K562 (cell line): ENCODE results near the gene CYP51A1. TPM values are rescaled to one million over a fixed set of nuclear protein-coding genes. Genes with fewer than 3 reads are reported as not detected.
A peak's percentile ranks its signal among the peaks of the same experiment; 100 is the strongest.

ENCODE experiments used
- BRD9 ChIP-seq: fragments of 450-650 bp; IDR thresholded peaks from 2 replicates; pipeline ENCODE4 v1.6.1; 2018; ENCODE audit warnings: low read depth; ENCODE audit not compliant: partially characterized antibody
- CBX1 ChIP-seq: sonication (generic); IDR thresholded peaks from 2 replicates; pipeline ENCODE4 v1.6.1; 2016; ENCODE audit warnings: antibody characterized with exemption, low read depth, mild to moderate bottlenecking
- CXXC5 ChIP-seq: fragments of 250-450 bp; sonication (Bioruptor Pico); IDR thresholded peaks from 2 replicates; pipeline ENCODE4 v1.8.0; 2022; ENCODE audit warnings: inconsistent platforms, mild to moderate bottlenecking, moderate library complexity
- DPF2 ChIP-seq: fragments of 450-650 bp; IDR thresholded peaks from 2 replicates; pipeline ENCODE4 v1.6.1; 2016
- ESRRB ChIP-seq: fragments of 250-450 bp; sonication (Bioruptor Pico); IDR thresholded peaks from 2 replicates; pipeline ENCODE4 v1.5.0; 2020; ENCODE audit warnings: mild to moderate bottlenecking, moderate library complexity, borderline replicate concordance
- ETV1 ChIP-seq: fragments of 450-650 bp; conservative IDR thresholded peaks from 2 replicates; pipeline ENCODE4 v1.6.1; 2016; ENCODE audit warnings: missing genetic modification characterization, control low read depth, low read depth, missing compliant biosample characterization
- FOXJ2 ChIP-seq: fragments of 200-800 bp; sonication (Bioruptor generic); IDR thresholded peaks from 2 replicates; pipeline ENCODE4 v1.6.1; 2016; ENCODE audit warnings: missing genetic modification characterization, missing compliant biosample characterization
- GATA2 ChIP-seq: sonication (generic); formaldehyde crosslinking; IDR thresholded peaks from 2 replicates; pipeline ENCODE4 v1.4.0; 2020; ENCODE audit warnings: mild to moderate bottlenecking, missing genetic modification reagents
- GTF2A2 ChIP-seq: IDR thresholded peaks from 2 replicates; pipeline ENCODE4 v1.6.1; 2016; ENCODE audit warnings: mild to moderate bottlenecking, missing genetic modification characterization, missing compliant biosample characterization
- ID3 ChIP-seq, 2 experiments: fragments of 250-450 bp in 1 of 2; fragments of 450-650 bp in 1 of 2; sonication (Bioruptor Pico) in 1 of 2; IDR thresholded peaks; 2 replicates each; pipeline versions ENCODE4 v1.6.1 to v1.8.0; 2016 to 2021; ENCODE audit warnings: mild to moderate bottlenecking in 2 of 2, moderate library complexity in 2 of 2, missing compliant biosample characterization in 1 of 2, missing genetic modification characterization in 1 of 2
- KLF13 ChIP-seq: fragments of 450-650 bp; IDR thresholded peaks from 2 replicates; pipeline ENCODE4 v1.6.1; 2016; ENCODE audit warnings: missing genetic modification characterization, low read depth, mild to moderate bottlenecking, missing compliant biosample characterization, moderate library complexity, borderline replicate concordance
- MEF2D ChIP-seq: conservative IDR thresholded peaks from 2 replicates; pipeline ENCODE4 v1.6.1; 2016; ENCODE audit warnings: low read depth, missing genetic modification characterization, missing compliant biosample characterization
- PRPF4 ChIP-seq: fragments of 200-400 bp; formaldehyde crosslinking; IDR thresholded peaks from one replicate; pipeline ENCODE4 v1.6.1; 2017; ENCODE audit warnings: low read length, low read depth, mild to moderate bottlenecking; ENCODE audit not compliant: insufficient read depth, poor library complexity, severe bottlenecking
- SETDB1 ChIP-seq: IDR thresholded peaks from one replicate; pipeline ENCODE4 v1.6.1; 2012; ENCODE audit warnings: low read length, control low read depth, inconsistent platforms
- SMAD3 ChIP-seq: fragments of 450-650 bp; formaldehyde crosslinking; conservative IDR thresholded peaks from 2 replicates; pipeline ENCODE4 v1.4.0; 2020; ENCODE audit warnings: mild to moderate bottlenecking
- SRSF9 ChIP-seq: fragments of 200-400 bp; formaldehyde crosslinking; IDR thresholded peaks from 2 replicates; pipeline ENCODE4 v1.6.1; 2017; ENCODE audit warnings: low read depth, low read length, borderline replicate concordance
- TEAD2 ChIP-seq: fragments of 450-650 bp; IDR thresholded peaks from 2 replicates; pipeline ENCODE4 v1.6.1; 2016; ENCODE audit warnings: missing genetic modification characterization, control low read depth, missing compliant biosample characterization
- THRA ChIP-seq: fragments of 450-650 bp; IDR thresholded peaks from 2 replicates; pipeline ENCODE4 v1.6.1; 2017; ENCODE audit warnings: mild to moderate bottlenecking, moderate library complexity
- ZBTB33 ChIP-seq: sonication (generic); formaldehyde crosslinking; IDR thresholded peaks from 2 replicates; pipeline ENCODE4 v1.8.1; 2023; ENCODE audit warnings: mild to moderate bottlenecking, missing genetic modification reagents
- ZBTB8A ChIP-seq: fragments of 450-650 bp; IDR thresholded peaks from 2 replicates; pipeline ENCODE4 v1.6.1; 2018; ENCODE audit warnings: mild to moderate bottlenecking, moderate library complexity; ENCODE audit not compliant: partially characterized antibody
- ZNF232 ChIP-seq: sonication (generic); formaldehyde crosslinking; IDR thresholded peaks from 2 replicates; pipeline ENCODE4 v1.8.0; 2022; ENCODE audit warnings: mild to moderate bottlenecking, missing genetic modification reagents
- ZNF324 ChIP-seq: fragments of 250-450 bp; sonication (Bioruptor Pico); IDR thresholded peaks from 2 replicates; pipeline ENCODE4 v1.4.0; 2020; ENCODE audit warnings: mild to moderate bottlenecking
- ZNF354B ChIP-seq: fragments of 250-450 bp; sonication (Bioruptor Pico); IDR thresholded peaks from 2 replicates; pipeline ENCODE4 v1.4.0; 2020
- ZNF766 ChIP-seq: fragments of 200-800 bp; sonication (Bioruptor generic); conservative IDR thresholded peaks from 2 replicates; pipeline ENCODE4 v1.6.1; 2016; ENCODE audit warnings: missing genetic modification characterization, missing compliant biosample characterization
- ZNF785 ChIP-seq: fragments of 250-450 bp; sonication (Bioruptor Pico); IDR thresholded peaks from 2 replicates; pipeline ENCODE4 v1.4.0; 2020; ENCODE audit warnings: mild to moderate bottlenecking
- ZZZ3 ChIP-seq: fragments of 450-650 bp; IDR thresholded peaks from 2 replicates; pipeline ENCODE4 v1.6.1; 2016; ENCODE audit warnings: antibody characterized with exemption, mild to moderate bottlenecking, moderate library complexity
- polyA plus RNA-seq, 8 experiments: library from polyadenylated mRNA; depleted of rRNA in 4 of 8; stranded (reverse) in 5 of 8; unstranded in 3 of 8; fragments of >200 nt; fragmentation: Nextera tagmentation in 2 of 8; fragmentation: Illumina TruSeq in 1 of 8; extraction: Ambion mirVana in 2 of 8; extraction: Trizol in 1 of 8; gene quantifications; 2 replicates each; pipeline versions ENCODE4 v1.2.1 to v1.2.3, GENCODE V29; 2011 to 2014; ENCODE audit warnings: inconsistent platforms in 1 of 8, missing spikeins in 1 of 8
- total RNA-seq, 7 experiments: library from RNA; depleted of rRNA in 6 of 7; stranded (reverse); fragments of >200 nt in 6 of 7; fragmentation: Illumina TruSeq in 2 of 7; extraction: Trizol in 2 of 7; gene quantifications; 2 replicates each; pipeline versions ENCODE4 v1.2.1 to v1.2.3, GENCODE V29; 2011 to 2021; ENCODE audit warnings: low replicate concordance in 1 of 7

Gene CYP51A1
- total and polyA plus RNA-seq, 9 of the 15 experiments (the other 6 are each of a cell fraction or from before 2014, with no cell fraction given), result 35.4 to 151 (median 80.3) TPM

- TF ChIP-seq FOXJ2 (no peak), SMAD3 (CRISPR knock-in tag) (no peak), ZNF354B (CRISPR knock-in tag) (no peak), BRD9 (peak; percentile 87), ZNF324 (CRISPR knock-in tag) (no peak), MEF2D (no peak), ZNF785 (CRISPR knock-in tag) (no peak), SETDB1 (no peak), ZBTB33 (CRISPR knock-in tag) (peak; percentile 68), PRPF4 (no peak), ZBTB8A (no peak), SRSF9 (no peak), CXXC5 (CRISPR knock-in tag) (peak; percentile 99), ZNF766 (CRISPR knock-in tag) (peak; percentile 71), ESRRB (CRISPR knock-in tag) (no peak), ZZZ3 (peak; percentile 96), TEAD2 (tag) (no peak), GATA2 (CRISPR knock-in tag) (no peak), CBX1 (peak; percentile 78), DPF2 (peak; percentile 72), THRA (no peak), ZNF232 (CRISPR knock-in tag) (peak; percentile 80; the same call in 1 of the 2 replicates), GTF2A2 (tag) (peak; percentile 69; the same call in 1 of the 2 replicates), ETV1 (tag) (0 out of 2 replicates have a peak, but pooled peaks have one; percentile 33), KLF13 (tag) (no peak), ID3 (CRISPR knock-in tag; IDR thresholded peaks at IDR 0.05) (no peak), ID3 (tag; IDR thresholded peaks at IDR 0.05) (peak; percentile 69; the same call in 1 of the 2 replicates)
Measured at GRCh38 chr7:92134271-92135051, at the start of gene CYP51A1 (continued).
